ENCODE measurements around the gene SLC25A51.

SLC25A51 gene

GRCh38 chr9:37936376-37936775 lies 32.4 kb upstream of the SLC25A51 start:
- FAIRE-seq: no peak

- no peak for FAIRE-seq
These were observed 31.2 kb upstream of the SLC25A51 start for GRCh38 chr9:37935096-37935495.

- FAIRE-seq: no peak
These were observed 27.7 kb upstream of the SLC25A51 start for GRCh38 chr9:37931592-37931991.

- FAIRE-seq: no peak
These were observed 25.5 kb upstream of the SLC25A51 start for GRCh38 chr9:37929441-37929895.

GRCh38 chr9:37928552-37929430 lies 24.9 kb upstream of the SLC25A51 start:
- no peak for FAIRE-seq

GRCh38 chr9:37927601-37928551 lies 23.9 kb upstream of the SLC25A51 start:
- no peak for FAIRE-seq

- no peak for FAIRE-seq
These were observed 23.2 kb upstream of the SLC25A51 start for GRCh38 chr9:37927132-37927531.

- no peak for FAIRE-seq
These were observed 22.8 kb upstream of the SLC25A51 start for GRCh38 chr9:37926737-37927118.

- FAIRE-seq: no peak
These were observed 22.1 kb upstream of the SLC25A51 start for GRCh38 chr9:37925786-37926736.

GRCh38 chr9:37925006-37925405 lies 21.1 kb upstream of the SLC25A51 start:
- FAIRE-seq: no peak

GRCh38 chr9:37924538-37924937 lies 20.6 kb upstream of the SLC25A51 start:
- FAIRE-seq: no peak

- no peak for FAIRE-seq
These were observed 20.0 kb upstream of the SLC25A51 start for GRCh38 chr9:37923796-37924427.

- no peak for FAIRE-seq
These were observed 19.3 kb upstream of the SLC25A51 start for GRCh38 chr9:37923118-37923795.

- FAIRE-seq: no peak
These were observed 18.6 kb upstream of the SLC25A51 start for GRCh38 chr9:37922363-37923117.

- no peak for FAIRE-seq
These were observed 17.8 kb upstream of the SLC25A51 start for GRCh38 chr9:37921546-37922300.

GRCh38 chr9:37921168-37921510 lies 17.2 kb upstream of the SLC25A51 start:
- no peak for FAIRE-seq

GRCh38 chr9:37920471-37921167 lies 16.7 kb upstream of the SLC25A51 start:
- FAIRE-seq: no peak

GRCh38 chr9:37919956-37920335 lies 16.0 kb upstream of the SLC25A51 start:
- FAIRE-seq: no peak

GRCh38 chr9:37919246-37919955 lies 15.5 kb upstream of the SLC25A51 start:
- FAIRE-seq: no peak

Data from TTC549 (cell line).